Stomach (tissue), 4 donors: ENCODE results near the gene PNLDC1.

ENCODE experiments used
- EP300 ChIP-seq: sonication (generic); formaldehyde crosslinking; IDR thresholded peaks from one replicate; pipeline ENCODE4 v1.6.1; 2017; ENCODE audit warnings: antibody characterized with exemption
- POLR2A ChIP-seq, 4 donors: fragments of 450-650 bp; IDR thresholded peaks; one replicate each; pipeline ENCODE4 v1.6.1; 2016; ENCODE audit warnings: antibody characterized with exemption in 4 of 4, control low read depth in 2 of 4, mild to moderate bottlenecking in 1 of 4, moderate library complexity in 1 of 4
- TF ChIP-seq, protein P1 (sequence below), 7 experiments: fragments of 450-650 bp in 4 of 7; fragments of 200-600 bp in 3 of 7; sonication (generic) in 3 of 7; IDR thresholded peaks; one replicate each; pipeline ENCODE4 v1.5.1; 2016 to 2019; ENCODE audit warnings: antibody characterized with exemption in 7 of 7, control low read depth in 2 of 7, mild to moderate bottlenecking in 1 of 7

DNA sequence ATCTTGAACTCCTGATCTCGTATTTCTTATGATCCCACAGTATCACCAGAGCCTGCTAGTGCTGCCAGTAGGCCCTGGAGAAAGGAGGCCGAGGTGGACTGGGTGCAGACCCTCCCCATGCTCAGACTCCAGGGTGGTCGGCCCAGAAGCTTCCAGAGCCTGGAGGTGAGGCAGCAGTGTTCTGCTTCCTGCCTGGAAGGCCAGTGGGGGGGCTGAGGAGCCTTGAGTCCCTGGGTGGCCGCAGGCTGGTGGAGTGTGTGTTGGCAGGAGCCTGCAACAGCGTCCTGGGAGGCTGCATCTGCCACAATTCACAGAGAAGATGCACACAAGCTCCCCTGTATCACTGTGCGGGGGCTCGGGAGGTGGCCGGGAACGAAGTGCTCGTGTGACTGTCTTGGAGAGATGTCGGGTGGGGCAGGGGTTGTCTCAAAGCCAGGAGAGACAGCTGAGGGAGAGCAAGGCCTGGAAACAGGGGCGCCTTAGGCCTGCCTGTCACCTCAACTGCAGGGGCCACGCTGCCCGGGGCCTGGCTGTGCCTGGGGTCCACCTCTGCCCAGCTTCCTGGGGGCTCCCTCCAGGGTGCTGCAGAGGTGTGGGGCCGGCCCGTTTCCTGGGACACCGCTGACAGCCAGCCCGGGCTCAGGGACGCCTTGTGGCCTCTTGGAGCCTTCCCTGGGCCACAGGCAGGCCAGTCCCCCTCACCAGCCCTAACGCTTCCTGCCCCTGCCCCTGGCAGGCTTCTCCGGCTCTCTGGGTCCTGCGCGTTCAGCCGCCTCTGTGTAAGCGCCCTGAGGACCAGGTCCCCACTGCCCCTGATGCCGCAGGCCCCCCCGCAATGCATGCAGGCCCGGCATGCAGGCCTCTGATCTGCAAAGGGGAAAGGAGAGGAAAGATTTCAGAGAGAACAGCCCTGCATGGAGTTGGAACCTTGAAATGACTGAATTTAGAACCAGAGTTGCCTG lies 66.5 kb downstream of the PNLDC1 start:
- TF ChIP-seq, protein P1, sequence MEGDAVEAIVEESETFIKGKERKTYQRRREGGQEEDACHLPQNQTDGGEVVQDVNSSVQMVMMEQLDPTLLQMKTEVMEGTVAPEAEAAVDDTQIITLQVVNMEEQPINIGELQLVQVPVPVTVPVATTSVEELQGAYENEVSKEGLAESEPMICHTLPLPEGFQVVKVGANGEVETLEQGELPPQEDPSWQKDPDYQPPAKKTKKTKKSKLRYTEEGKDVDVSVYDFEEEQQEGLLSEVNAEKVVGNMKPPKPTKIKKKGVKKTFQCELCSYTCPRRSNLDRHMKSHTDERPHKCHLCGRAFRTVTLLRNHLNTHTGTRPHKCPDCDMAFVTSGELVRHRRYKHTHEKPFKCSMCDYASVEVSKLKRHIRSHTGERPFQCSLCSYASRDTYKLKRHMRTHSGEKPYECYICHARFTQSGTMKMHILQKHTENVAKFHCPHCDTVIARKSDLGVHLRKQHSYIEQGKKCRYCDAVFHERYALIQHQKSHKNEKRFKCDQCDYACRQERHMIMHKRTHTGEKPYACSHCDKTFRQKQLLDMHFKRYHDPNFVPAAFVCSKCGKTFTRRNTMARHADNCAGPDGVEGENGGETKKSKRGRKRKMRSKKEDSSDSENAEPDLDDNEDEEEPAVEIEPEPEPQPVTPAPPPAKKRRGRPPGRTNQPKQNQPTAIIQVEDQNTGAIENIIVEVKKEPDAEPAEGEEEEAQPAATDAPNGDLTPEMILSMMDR (IDR thresholded peaks at IDR 0.05): no peak
- TF ChIP-seq POLR2A (IDR thresholded peaks at IDR 0.05) (no peak), EP300 (no peak)
